Vagina (tissue), 2 donors: ENCODE results near the gene GRP. TPM values are rescaled to one million over a fixed set of nuclear protein-coding genes. Genes with fewer than 3 reads are reported as not detected.

Experiments used
- DNase-seq, 2 donors: peaks; one replicate each; pipeline ENCODE4 v3.0.0-alpha.2; 2017; ENCODE audit errors: extremely low spot score in 2 of 2
- H3K27ac ChIP-seq: fragments of 200-600 bp; sonication (generic); one replicate; pipeline ENCODE4 v1.5.1; 2019
- H3K27me3 ChIP-seq: fragments of 200-600 bp; sonication (generic); one replicate; pipeline ENCODE4 v1.5.1; 2019
- H3K36me3 ChIP-seq, 2 donors: fragments of 200-600 bp; sonication (generic); one replicate each; pipeline ENCODE4 v1.5.1; 2017 to 2019
- H3K4me1 ChIP-seq: fragments of 200-600 bp; sonication (generic); one replicate; pipeline ENCODE4 v1.5.1; 2019
- H3K4me3 ChIP-seq, 2 donors: fragments of 200-600 bp; sonication (generic); 1 replicate in 1 of 2; 2 replicates in 1 of 2; pipeline ENCODE4 v1.5.1; 2016 to 2019
- H3K9me3 ChIP-seq: fragments of 200-600 bp; sonication (generic); one replicate; pipeline ENCODE4 v1.5.1; 2019
- CTCF ChIP-seq, 3 experiments: fragments of 450-650 bp in 2 of 3; fragments of 200-600 bp in 1 of 3; sonication (generic) in 1 of 3; IDR thresholded peaks; one replicate each; pipeline ENCODE4 v1.5.1; 2017 to 2019; ENCODE audit warnings: antibody characterized with exemption in 3 of 3, mild to moderate bottlenecking in 2 of 3, moderate library complexity in 2 of 3
- POLR2A ChIP-seq, 2 donors: fragments of 450-650 bp; IDR thresholded peaks; one replicate each; pipeline ENCODE4 v1.6.1; 2017; ENCODE audit warnings: antibody characterized with exemption in 2 of 2, mild to moderate bottlenecking in 2 of 2, moderate library complexity in 2 of 2
- POLR2AphosphoS5 ChIP-seq, 2 donors: sonication (generic); formaldehyde crosslinking; IDR thresholded peaks; one replicate each; pipeline ENCODE4 v1.9.0; 2017; ENCODE audit warnings: antibody characterized with exemption in 2 of 2, mild to moderate bottlenecking in 2 of 2, low read depth in 1 of 2; ENCODE audit not compliant: insufficient read depth in 1 of 2
- intact Hi-C: fragments of 100-400 bp; cut with DNase I; formaldehyde crosslinking; loops from one replicate; pipeline ENCODE4 v1.15.1; 2023
- total RNA-seq: library from RNA; depleted of rRNA; stranded (reverse); fragments of >200 nt; gene quantifications from one replicate; pipeline ENCODE4 v1.2.3, GENCODE V29; 2016

The GRP gene
- total RNA-seq, 1 donor from 2014 or later = not detected

- no peak for DNase-seq
- H3K4me1 ChIP-seq = peaks cover 20% of the 10 kb centered on the region
These were observed 44.2 kb downstream of the GRP start for GRCh38 chr18:59264121-59264571.

GRCh38 chr18:59264651-59265245 is 44.8 kb downstream of the GRP start:
- Histone ChIP-seq H3K27me3 (peaks cover 23% of the 10 kb centered on the region), H3K4me3 (no peak overlapping the region), H3K27ac (no peak overlapping the region), H3K9me3 (no peaks in the 10 kb centered on the region), H3K36me3 (no peaks in the 10 kb centered on the region), H3K4me1 (peaks cover 20% of the 10 kb centered on the region)
- no peak for DNase-seq
- TF ChIP-seq POLR2A (IDR thresholded peaks at IDR 0.05) (no peak), CTCF (IDR thresholded peaks at IDR 0.05) (no peak), POLR2AphosphoS5 (IDR thresholded peaks at IDR 0.05; ENCODE audit: insufficient read depth in 1 of 2, low read depth in 1 of 2) (no peak)
- intact Hi-C loops = no loop called here

More at GRCh38 chr18:59264121-59264571, 44.2 kb downstream of the GRP start:
- intact Hi-C loops = no loop called here
- TF ChIP-seq CTCF (IDR thresholded peaks at IDR 0.05) (no peak), POLR2A (IDR thresholded peaks at IDR 0.05) (no peak), POLR2AphosphoS5 (IDR thresholded peaks at IDR 0.05; ENCODE audit: insufficient read depth in 1 of 2, low read depth in 1 of 2) (no peak)
- H3K4me3 ChIP-seq = no peak overlapping the region
- H3K36me3 ChIP-seq = no peaks in the 10 kb centered on the region
- peaks cover 18% of the 10 kb centered on the region for H3K27me3 ChIP-seq
- no peaks in the 10 kb centered on the region for H3K9me3 ChIP-seq
- H3K27ac ChIP-seq = no peak overlapping the region

GRCh38 chr18:59265246-59265973 is 45.5 kb downstream of the GRP start:
- DNase-seq = no peak
- H3K36me3 ChIP-seq = no peaks in the 10 kb centered on the region
- intact Hi-C loops = no loop called here
- H3K4me3 ChIP-seq = peak overlapping the region in 1 of 2 donors; percentile 13
- H3K27me3 ChIP-seq = peaks cover 25% of the 10 kb centered on the region
- no peak for TF ChIP-seq CTCF (IDR thresholded peaks at IDR 0.05)
- H3K27ac ChIP-seq = no peak overlapping the region
- H3K9me3 ChIP-seq = no peaks in the 10 kb centered on the region
- H3K4me1 ChIP-seq = peaks cover 20% of the 10 kb centered on the region

GRCh38 chr18:59265974-59266369 is 46.0 kb downstream of the GRP start:
- intact Hi-C loops = no loop called here
- H3K9me3 ChIP-seq = no peaks in the 10 kb centered on the region
- no peak overlapping the region for H3K27ac ChIP-seq
- H3K36me3 ChIP-seq = no peaks in the 10 kb centered on the region
- H3K4me1 ChIP-seq = peaks cover 20% of the 10 kb centered on the region
- no peak for DNase-seq
- no peak overlapping the region for H3K4me3 ChIP-seq
- no peak for TF ChIP-seq CTCF (IDR thresholded peaks at IDR 0.05)
- TF ChIP-seq POLR2A (IDR thresholded peaks at IDR 0.05) = no peak
- TF ChIP-seq POLR2AphosphoS5 (IDR thresholded peaks at IDR 0.05; ENCODE audit: insufficient read depth in 1 of 2, low read depth in 1 of 2) = no peak
- peaks cover 25% of the 10 kb centered on the region for H3K27me3 ChIP-seq

GRCh38 chr18:59266459-59266858 is 46.5 kb downstream of the GRP start:
- H3K4me1 ChIP-seq = peaks cover 20% of the 10 kb centered on the region
- no peak for DNase-seq
- TF ChIP-seq POLR2AphosphoS5 (IDR thresholded peaks at IDR 0.05; ENCODE audit: insufficient read depth in 1 of 2, low read depth in 1 of 2) (no peak), CTCF (IDR thresholded peaks at IDR 0.05) (no peak), POLR2A (IDR thresholded peaks at IDR 0.05) (no peak)
- H3K4me3 ChIP-seq = no peak overlapping the region
- peaks cover 25% of the 10 kb centered on the region for H3K27me3 ChIP-seq
- H3K9me3 ChIP-seq = no peaks in the 10 kb centered on the region
- intact Hi-C loops = no loop called here
- no peak overlapping the region for H3K27ac ChIP-seq
- H3K36me3 ChIP-seq = no peaks in the 10 kb centered on the region
